Right kidney (tissue), 1 donor: ENCODE results near the gene GPR148.

Experiments used
- DNase-seq: peaks from one replicate; pipeline ENCODE4 v3.0.0-alpha.2; 2016

Gene GPR148

DNA sequence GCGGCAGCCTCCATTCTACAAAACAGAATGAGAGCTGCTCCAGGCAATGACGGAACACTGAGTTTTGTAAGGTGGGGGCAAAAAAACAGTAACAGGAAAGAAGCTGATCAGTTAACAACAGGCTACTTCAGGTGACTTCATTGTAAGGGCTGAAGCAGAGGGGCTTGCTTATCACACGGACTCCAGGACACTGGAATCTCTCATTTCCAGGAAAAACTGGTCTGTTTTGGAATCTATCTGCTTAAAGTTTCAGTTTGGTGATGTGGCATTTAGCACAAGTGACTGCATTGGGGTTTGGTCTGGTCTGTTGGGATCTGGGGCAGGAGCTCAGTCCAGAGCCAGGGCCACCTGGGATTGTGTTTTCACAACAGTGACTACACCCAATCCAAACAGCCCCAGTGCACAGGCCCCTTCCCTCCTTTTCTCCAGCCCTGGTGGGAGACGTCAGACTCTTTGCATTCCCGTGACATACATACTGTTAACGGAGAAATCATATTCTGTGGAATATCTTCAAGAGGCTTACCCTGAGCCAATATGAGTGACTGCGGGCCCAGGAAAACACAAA lies 40.6 kb downstream of the GPR148 start:
- no peak for DNase-seq

DNA sequence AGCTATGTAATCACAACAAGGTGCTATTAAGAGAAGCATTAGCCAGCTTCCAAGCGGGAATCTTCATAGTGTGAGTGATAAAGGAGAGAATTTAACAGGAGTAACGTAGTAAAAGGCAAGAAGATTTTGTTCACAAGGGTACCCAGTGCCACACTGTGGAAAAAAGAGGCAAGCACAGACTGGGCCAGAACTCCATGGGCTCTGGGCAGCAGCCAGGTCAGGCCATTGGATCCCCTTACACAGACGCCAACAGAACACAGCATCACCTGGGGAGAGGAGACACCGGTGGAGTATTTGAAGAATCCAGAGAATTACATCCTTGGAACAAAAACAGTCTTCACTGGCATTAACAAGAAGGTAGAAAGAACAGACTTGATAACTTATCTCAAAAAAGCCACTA lies 47.7 kb downstream of the GPR148 start:
- no peak for DNase-seq

GRCh38 chr2:130778781-130779180 lies 49.9 kb downstream of the GPR148 start:
- DNase-seq = no peak
